GM12864 (cell line): Measurements from ENCODE around the gene UGT1A3.

Source experiments
- DNase-seq: peaks from one replicate; pipeline ENCODE4 v3.0.0-alpha.2; 2011; ENCODE audit warnings: low read depth
- H3K4me3 ChIP-seq: 2 replicates; pipeline ENCODE4 v1.5.1; 2011; ENCODE audit warnings: mild to moderate bottlenecking, low read depth, low read length, control low read depth
- TF ChIP-seq, protein P1 (sequence below): IDR thresholded peaks from 2 replicates; pipeline ENCODE4 v1.5.1; 2011; ENCODE audit warnings: low read depth, mild to moderate bottlenecking, moderate library complexity, low read length, control low read depth, inconsistent platforms; ENCODE audit errors: missing control alignments

Gene UGT1A3

DNA sequence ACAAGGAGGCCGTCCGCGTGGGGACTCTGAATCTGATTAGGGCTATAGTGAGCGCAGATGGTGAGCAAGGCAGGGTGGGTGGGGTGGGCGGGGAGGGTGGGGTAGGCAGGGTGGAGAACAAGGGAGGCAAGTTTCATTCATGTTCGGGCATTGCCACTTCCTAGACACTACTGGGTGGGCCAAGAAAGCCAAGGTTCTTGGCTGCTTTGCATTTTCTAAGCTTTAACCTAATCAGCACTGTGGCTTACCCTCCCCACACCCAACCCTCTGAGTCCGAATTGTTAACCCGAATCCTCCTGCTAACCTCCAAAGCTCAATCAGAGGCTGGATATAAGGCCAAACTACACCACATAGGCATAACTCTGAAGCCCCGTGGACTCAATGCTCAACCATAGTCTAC lies 67.4 kb downstream of the UGT1A3 start:
- DNase-seq, result no peak
- TF ChIP-seq, protein P1, sequence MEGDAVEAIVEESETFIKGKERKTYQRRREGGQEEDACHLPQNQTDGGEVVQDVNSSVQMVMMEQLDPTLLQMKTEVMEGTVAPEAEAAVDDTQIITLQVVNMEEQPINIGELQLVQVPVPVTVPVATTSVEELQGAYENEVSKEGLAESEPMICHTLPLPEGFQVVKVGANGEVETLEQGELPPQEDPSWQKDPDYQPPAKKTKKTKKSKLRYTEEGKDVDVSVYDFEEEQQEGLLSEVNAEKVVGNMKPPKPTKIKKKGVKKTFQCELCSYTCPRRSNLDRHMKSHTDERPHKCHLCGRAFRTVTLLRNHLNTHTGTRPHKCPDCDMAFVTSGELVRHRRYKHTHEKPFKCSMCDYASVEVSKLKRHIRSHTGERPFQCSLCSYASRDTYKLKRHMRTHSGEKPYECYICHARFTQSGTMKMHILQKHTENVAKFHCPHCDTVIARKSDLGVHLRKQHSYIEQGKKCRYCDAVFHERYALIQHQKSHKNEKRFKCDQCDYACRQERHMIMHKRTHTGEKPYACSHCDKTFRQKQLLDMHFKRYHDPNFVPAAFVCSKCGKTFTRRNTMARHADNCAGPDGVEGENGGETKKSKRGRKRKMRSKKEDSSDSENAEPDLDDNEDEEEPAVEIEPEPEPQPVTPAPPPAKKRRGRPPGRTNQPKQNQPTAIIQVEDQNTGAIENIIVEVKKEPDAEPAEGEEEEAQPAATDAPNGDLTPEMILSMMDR, result no peak
- H3K4me3 ChIP-seq, result no peak overlapping the region

DNA sequence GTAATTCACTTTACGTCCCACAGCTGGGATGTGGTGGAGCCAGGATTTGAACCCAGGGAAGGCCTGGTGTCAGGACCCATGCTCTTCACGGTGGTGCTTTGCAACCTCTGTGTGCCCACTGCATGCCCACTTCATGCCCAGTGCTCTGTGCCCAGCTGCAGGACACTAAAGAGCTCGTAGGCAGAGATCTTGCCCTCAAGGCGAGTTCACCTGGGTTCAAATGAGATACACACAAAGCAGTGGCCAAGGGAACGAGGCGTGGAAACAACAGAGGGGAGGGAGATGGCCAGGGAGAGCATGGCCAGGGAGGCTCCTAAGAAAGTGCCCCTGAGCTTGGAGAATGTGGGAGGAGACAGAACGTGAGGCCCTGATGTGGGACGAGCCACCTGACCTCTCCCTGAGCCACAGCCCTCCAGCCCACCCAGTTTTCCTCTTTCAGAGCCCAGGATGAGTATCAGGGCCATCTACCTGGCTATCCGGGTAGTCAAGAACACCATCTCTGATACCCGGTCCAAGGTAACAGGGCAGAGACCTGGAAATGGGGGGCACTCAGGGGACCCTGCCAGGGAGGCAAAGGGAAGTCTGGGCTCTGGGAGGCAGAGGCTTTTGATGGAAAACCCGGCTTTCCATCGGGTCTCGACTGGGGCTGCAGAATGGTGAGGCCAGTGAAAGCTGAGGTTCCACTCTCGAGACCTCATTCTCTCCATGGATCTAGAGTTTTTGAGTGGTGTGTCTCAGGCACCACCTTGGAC lies 69.7 kb downstream of the UGT1A3 start:
- H3K4me3 ChIP-seq, result no peak overlapping the region
- TF ChIP-seq, protein P1, result no peak
- DNase-seq, result no peak

DNA sequence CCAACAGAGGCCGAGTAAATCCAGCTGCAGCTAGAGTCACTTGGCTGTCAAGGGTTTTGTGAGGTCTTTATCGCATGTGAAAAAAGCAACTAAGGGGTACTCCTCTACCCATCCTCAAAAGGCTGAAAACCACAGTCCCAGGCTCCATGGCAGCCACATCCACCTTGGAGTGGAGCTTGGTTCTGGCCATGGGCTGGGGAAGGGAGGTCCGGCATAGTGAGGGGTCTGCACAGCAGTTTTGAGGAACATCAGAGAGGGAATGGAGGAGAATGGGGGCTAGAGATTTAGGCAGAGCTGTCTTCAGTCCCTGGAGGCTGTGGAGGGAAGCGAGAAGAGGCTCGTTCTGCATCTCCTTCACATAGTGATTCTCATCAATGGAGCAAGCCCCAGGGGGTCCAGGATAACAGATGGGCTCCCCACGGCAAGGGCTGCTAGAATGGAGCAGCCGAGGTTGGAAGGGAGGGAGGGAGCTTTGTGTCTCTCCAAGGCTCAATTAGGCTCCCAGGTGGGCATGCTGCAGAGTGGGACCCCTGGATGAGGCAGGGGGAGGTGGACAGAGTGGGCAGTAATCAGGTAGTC lies 70.3 kb downstream of the UGT1A3 start:
- DNase-seq, result no peak
- H3K4me3 ChIP-seq, result no peak overlapping the region
- TF ChIP-seq, protein P1, result no peak

DNA sequence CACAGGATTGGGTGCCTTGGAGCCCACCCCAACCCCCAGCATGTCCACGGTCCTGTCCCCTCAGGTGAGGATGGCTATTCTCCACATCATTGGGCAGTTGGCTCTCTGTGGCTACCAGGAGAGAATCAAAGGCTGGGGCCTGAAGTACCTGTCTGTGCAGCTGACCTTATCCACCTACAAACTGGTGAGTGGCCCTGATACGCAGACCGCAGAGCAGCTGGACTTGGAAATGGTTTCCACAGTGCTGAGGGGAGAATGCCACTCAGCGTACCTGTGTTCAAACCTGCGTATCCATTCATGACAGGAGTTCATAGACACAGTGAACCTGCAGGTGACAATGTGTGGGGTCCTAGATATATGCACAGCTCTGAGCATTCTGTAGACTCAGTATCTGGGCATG lies 70.9 kb downstream of the UGT1A3 start:
- TF ChIP-seq, protein P1, result no peak
- H3K4me3 ChIP-seq, result no peak overlapping the region
- DNase-seq, result no peak

DNA sequence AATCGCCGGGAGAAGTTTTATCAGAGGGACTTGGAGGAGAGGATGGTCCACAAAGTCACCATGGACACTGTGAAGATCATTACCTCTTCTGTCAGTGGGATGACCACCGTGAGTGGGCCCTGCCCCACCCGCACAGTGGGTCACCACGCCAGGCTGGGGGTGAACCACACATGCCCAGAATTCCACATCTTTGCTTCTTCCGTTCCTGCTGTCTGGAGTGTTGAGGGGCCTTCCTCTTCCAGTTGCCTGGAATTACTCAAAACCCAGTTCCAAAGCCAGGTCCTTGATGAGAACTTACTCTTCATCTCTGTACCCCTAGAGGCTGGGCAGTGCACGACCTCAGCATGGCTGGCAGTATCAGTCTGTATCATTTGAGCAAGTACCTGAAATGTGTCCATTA lies 71.4 kb downstream of the UGT1A3 start:
- no peak overlapping the region for H3K4me3 ChIP-seq
- DNase-seq, result no peak
- TF ChIP-seq, protein P1, result no peak

DNA sequence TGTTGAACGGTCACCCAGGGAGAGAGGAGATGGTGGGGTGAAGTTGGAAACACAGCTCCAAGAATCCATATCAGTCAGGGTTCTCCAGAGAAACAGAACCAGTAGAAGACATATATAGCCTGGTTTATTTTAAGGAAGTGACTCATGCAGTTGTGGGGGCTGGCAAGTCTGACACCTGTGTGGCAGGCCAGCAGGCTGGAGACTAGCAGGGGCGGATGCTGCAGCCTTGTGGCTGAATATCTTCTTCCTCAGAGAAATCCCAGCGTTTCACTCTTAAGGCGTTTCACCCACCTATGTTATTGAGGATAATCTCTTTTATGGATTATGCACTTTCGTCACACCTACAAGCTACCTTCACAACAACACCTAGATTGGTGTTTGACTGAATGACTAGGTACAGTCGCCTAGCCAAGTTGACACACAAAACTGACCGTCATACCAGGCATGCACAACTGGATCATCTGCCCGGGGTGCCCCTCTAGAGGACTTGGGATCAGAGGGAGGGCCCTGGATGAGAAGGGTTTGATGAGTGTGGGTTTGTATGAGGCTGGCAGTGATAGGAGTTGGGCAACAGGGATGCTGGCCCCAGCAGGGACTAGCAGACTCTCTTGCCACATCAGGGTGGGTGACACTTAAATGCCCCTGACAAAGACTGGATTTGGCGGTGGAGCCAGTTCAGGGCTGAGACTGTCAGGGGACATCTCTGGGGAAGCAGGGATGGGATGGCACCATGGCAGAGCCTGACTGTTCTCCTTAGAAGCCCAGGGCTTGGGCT lies 72.7 kb downstream of the UGT1A3 start:
- no peak overlapping the region for H3K4me3 ChIP-seq
- TF ChIP-seq, protein P1, result no peak
- DNase-seq, result no peak
